Activated naive CD4-positive, alpha-beta T cell treated with anti-CD3 and anti-CD28 coated beads, Interleukin-2, amount 10 ng/mL, durations not matched to agents 7 days and 5 days (primary cell): ENCODE results near the gene PIK3R4.

ENCODE experiments used
- CTCF ChIA-PET: fragments of 350-600 bp; sonication (Branson Sonifier 250); formaldehyde crosslinking; loops from one replicate; lab custom pipeline; 2021; ENCODE audit warnings: antibody characterized with exemption; lab: Charles Lee
- DNase-seq: peaks from one replicate; pipeline ENCODE4 v3.0.0-alpha.2; 2020
- H3K27ac Mint-ChIP-seq: one replicate; pipeline ENCODE4 v1.8.0; 2021; ENCODE audit warnings: mild to moderate bottlenecking, moderate library complexity, mixed read lengths
- H3K27me3 Mint-ChIP-seq: one replicate; pipeline ENCODE4 v1.8.0; 2021; ENCODE audit warnings: mild to moderate bottlenecking, mixed read lengths
- H3K36me3 Mint-ChIP-seq: one replicate; pipeline ENCODE4 v1.8.0; 2021; ENCODE audit warnings: mixed read lengths
- H3K4me1 Mint-ChIP-seq: one replicate; pipeline ENCODE4 v1.8.0; 2021; ENCODE audit warnings: mixed read lengths
- H3K4me3 Mint-ChIP-seq: one replicate; pipeline ENCODE4 v1.8.0; 2021; ENCODE audit warnings: mild to moderate bottlenecking, moderate library complexity, mixed read lengths
- H3K9me3 Mint-ChIP-seq: one replicate; pipeline ENCODE4 v1.8.0; 2021; ENCODE audit warnings: mixed read lengths

Gene PIK3R4

DNA sequence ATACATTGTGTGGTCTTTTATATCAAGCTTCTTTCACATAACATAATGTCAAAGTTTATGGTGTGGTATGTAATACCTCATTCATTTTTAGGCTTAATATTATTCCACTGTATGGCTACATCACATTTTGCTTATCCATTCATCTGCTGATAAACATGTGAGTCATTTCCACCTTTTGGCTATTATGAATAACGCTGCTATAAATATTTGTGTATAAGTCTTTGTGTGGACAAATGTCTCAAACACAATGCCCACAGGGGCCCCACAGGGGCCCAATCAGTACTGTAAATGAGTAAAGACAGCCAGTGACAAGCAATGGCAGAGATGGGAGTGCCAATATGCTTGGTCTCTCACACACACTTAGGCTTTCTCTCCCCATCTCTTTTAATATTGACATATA lies 54.2 kb downstream of the PIK3R4 start:
- Mint-ChIP-seq H3K9me3 (no peaks in the 10 kb centered on the region), H3K36me3 (peaks cover 12% of the 10 kb centered on the region), H3K27ac (no peak overlapping the region), H3K4me1 (no peaks in the 10 kb centered on the region), H3K27me3 (no peaks in the 10 kb centered on the region), H3K4me3 (no peak overlapping the region)
- no peak for DNase-seq
- CTCF ChIA-PET, result no interaction called here

DNA sequence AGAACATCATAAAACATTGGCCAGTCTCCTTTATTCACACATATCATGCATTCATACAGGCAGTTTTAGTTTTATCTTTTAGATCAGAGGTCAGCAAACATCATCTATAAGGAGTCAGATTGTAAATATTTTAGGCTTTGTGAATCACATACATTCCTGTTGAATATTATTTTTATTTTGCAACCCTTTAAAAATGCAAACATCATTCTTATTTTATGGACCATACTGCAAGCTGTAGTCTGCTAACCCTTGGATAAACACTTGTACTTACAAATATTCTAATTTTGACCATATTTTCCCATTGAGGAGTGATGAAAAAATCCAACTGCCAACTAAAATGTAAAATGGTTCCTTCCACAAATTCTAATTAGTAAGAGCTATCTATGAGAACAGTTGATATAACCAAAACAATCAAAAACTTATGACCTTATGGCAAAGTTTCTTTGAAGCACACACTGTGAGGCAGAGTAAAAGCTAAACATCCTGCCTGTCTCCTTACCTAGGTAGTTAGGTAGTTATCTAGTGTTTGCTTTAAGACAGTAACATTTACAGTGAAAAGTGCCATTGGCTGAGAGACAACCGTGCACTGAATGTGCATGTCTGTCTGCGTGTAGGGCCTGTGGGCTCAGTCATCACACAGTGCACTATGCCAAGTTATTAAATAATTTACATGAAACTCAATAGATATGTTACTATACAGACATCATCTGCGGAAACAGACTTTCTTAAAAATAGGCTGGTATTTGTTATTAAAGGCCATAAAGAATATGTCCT lies 57.7 kb downstream of the PIK3R4 start:
- CTCF ChIA-PET, result no interaction called here
- Mint-ChIP-seq H3K9me3 (no peaks in the 10 kb centered on the region), H3K4me3 (no peak overlapping the region), H3K36me3 (peaks cover 15% of the 10 kb centered on the region), H3K27me3 (no peaks in the 10 kb centered on the region), H3K27ac (no peak overlapping the region), H3K4me1 (no peaks in the 10 kb centered on the region)
- DNase-seq, result no peak

DNA sequence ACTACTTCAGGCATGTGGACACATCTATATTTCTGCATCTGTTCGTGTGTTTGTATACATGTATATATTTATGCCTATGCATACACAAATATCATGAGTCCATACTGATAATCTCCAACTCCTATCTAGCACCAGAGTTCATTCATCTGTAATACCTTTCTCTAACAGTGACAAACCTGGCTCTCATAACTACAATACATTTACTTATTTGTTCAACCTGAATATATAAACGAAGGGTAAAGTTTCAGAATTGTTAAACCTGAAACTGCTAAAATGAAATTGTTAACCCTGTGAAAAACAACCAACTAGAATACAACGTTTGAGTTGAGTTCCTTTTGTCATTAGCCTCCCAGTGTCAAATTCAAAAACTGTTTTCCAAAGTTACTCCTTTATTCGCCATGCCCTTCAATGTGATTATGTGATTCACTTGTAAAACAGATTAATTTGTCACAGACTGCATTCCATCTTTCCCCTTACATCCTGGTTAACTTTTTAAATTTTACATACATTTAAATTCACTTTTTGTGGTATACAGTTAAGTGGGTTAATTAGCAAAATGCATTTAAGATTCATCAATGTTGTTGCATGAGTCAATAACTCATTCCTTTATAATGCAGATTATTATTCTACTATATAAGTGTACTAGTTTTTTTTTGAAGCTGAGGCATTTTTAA lies 58.5 kb downstream of the PIK3R4 start:
- Mint-ChIP-seq H3K27me3 (no peaks in the 10 kb centered on the region), H3K9me3 (no peaks in the 10 kb centered on the region), H3K27ac (no peak overlapping the region), H3K4me3 (no peak overlapping the region), H3K4me1 (no peaks in the 10 kb centered on the region), H3K36me3 (peaks cover 23% of the 10 kb centered on the region)
- CTCF ChIA-PET, result no interaction called here
- DNase-seq, result no peak

- Mint-ChIP-seq H3K27me3 (no peaks in the 10 kb centered on the region), H3K4me1 (no peaks in the 10 kb centered on the region), H3K27ac (no peak overlapping the region), H3K9me3 (no peaks in the 10 kb centered on the region), H3K36me3 (peaks cover 28% of the 10 kb centered on the region), H3K4me3 (no peak overlapping the region)
- no peak for DNase-seq
- CTCF ChIA-PET, result no interaction called here
Observed at GRCh38 chr3:130687327-130687726, 59.3 kb downstream of the PIK3R4 start.

GRCh38 chr3:130686833-130687232 lies 59.8 kb downstream of the PIK3R4 start:
- Mint-ChIP-seq H3K27ac (no peak overlapping the region), H3K27me3 (no peaks in the 10 kb centered on the region), H3K4me1 (no peaks in the 10 kb centered on the region), H3K9me3 (no peaks in the 10 kb centered on the region), H3K4me3 (no peak overlapping the region), H3K36me3 (peaks cover 28% of the 10 kb centered on the region)
- DNase-seq, result no peak
- CTCF ChIA-PET, result no interaction called here

- Mint-ChIP-seq H3K4me1 (no peaks in the 10 kb centered on the region), H3K4me3 (no peak overlapping the region), H3K36me3 (peaks cover 29% of the 10 kb centered on the region), H3K27ac (no peak overlapping the region), H3K9me3 (no peaks in the 10 kb centered on the region), H3K27me3 (no peaks in the 10 kb centered on the region)
- CTCF ChIA-PET, result no interaction called here
- no peak for DNase-seq
Observed at GRCh38 chr3:130682131-130682530, 64.5 kb downstream of the PIK3R4 start.

- Mint-ChIP-seq H3K9me3 (no peaks in the 10 kb centered on the region), H3K27ac (no peak overlapping the region), H3K36me3 (peaks cover 33% of the 10 kb centered on the region), H3K4me1 (no peaks in the 10 kb centered on the region), H3K27me3 (no peaks in the 10 kb centered on the region), H3K4me3 (no peak overlapping the region)
- CTCF ChIA-PET, result no interaction called here
- no peak for DNase-seq
Observed at GRCh38 chr3:130679218-130679617, 67.4 kb downstream of the PIK3R4 start.

GRCh38 chr3:130677343-130677742 lies 69.3 kb downstream of the PIK3R4 start:
- DNase-seq, result no peak
- H3K9me3 Mint-ChIP-seq, result no peaks in the 10 kb centered on the region
- no peaks in the 10 kb centered on the region for H3K27me3 Mint-ChIP-seq
- CTCF ChIA-PET, result no interaction called here
- no peaks in the 10 kb centered on the region for H3K4me1 Mint-ChIP-seq
- H3K4me3 Mint-ChIP-seq, result no peak overlapping the region
- H3K27ac Mint-ChIP-seq, result no peak overlapping the region
- peaks cover 17% of the 10 kb centered on the region for H3K36me3 Mint-ChIP-seq

DNA sequence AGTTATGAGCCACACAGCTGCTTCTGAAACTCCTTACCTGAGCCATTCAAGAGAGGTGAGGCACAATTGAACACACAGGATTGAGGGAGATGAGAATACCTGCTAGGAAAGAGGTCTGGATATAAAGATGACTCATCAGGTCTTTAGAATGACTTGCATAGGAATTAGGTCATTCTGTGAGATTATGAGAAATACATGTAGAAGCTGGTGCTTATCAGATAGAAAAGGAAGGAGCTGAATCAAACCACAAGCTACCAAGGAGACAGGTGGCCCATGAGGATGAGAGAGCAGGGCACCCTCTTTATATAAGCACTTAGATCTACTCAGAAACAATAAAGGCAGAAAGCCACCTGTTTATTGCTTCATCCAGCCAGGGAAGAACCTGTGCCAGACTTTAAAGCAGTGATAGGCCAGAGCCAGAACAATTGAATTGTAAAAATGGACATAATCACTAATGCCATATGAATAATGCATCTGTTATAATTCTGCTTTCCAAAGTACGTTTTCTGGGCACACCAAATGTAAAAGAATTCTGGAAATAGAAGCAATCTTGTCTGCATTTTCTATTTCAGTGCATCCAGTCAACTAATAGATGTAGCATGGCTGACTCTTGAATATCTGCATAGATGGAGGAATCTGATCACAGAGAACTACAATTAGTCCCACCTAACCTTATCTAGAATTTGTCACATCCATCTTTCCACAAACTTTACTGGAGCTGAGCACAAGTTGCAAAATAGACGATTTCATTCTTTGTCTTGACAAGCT lies 74.9 kb downstream of the PIK3R4 start:
- H3K36me3 Mint-ChIP-seq, result peaks cover 13% of the 10 kb centered on the region
- H3K4me3 Mint-ChIP-seq, result no peak overlapping the region
- no peak for DNase-seq
- CTCF ChIA-PET, result no interaction called here
- H3K27me3 Mint-ChIP-seq, result no peaks in the 10 kb centered on the region
- H3K27ac Mint-ChIP-seq, result no peak overlapping the region
- H3K9me3 Mint-ChIP-seq, result no peaks in the 10 kb centered on the region
- H3K4me1 Mint-ChIP-seq, result no peaks in the 10 kb centered on the region

DNA sequence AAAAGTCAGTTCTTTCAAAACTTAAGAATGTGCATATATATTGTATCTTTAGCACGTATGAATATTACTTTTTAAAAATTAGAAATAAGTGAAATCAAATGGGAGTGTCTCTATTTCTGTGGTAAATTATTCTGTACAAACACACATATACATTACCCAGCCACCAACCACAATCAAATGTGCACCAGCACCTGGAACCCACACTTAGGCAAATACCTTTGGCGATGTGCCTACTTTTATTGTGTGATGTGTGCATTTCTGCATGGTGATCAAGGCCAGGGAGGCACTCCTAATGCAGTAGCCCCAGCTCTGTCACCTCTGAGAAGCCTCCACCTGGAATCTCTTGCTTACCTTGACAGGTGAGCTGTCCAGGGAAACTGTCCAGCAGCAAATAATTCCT lies 76.9 kb downstream of the PIK3R4 start:
- no peaks in the 10 kb centered on the region for H3K4me1 Mint-ChIP-seq
- H3K36me3 Mint-ChIP-seq, result peaks cover 11% of the 10 kb centered on the region
- CTCF ChIA-PET, result no interaction called here
- no peak overlapping the region for H3K27ac Mint-ChIP-seq
- H3K9me3 Mint-ChIP-seq, result no peaks in the 10 kb centered on the region
- H3K4me3 Mint-ChIP-seq, result no peak overlapping the region
- H3K27me3 Mint-ChIP-seq, result no peaks in the 10 kb centered on the region
- no peak for DNase-seq

DNA sequence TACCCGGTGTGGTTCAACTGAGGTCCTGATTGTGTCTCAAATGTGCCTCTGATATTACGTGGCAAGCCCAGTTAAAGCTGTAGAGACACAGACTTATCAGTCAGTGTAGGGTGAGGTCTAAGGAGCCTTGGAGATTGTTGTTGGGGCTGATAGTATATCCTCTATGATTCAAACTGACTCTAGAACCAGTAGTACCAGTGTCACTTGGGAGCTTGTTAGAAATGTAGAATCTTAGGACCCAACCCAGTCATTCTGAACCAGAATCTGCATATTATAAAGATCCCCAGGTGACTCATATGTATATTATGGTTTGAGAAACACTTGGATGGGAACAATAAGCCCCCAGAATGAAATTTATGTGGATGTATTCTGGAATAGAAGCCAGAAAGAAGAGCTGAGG lies 83.5 kb downstream of the PIK3R4 start:
- Mint-ChIP-seq H3K27ac (no peak overlapping the region), H3K9me3 (no peaks in the 10 kb centered on the region), H3K4me1 (no peaks in the 10 kb centered on the region), H3K36me3 (no peaks in the 10 kb centered on the region), H3K4me3 (no peak overlapping the region), H3K27me3 (no peaks in the 10 kb centered on the region)
- DNase-seq, result no peak
- CTCF ChIA-PET, result interaction anchor here (0.7 kb wide), 1 partner anchor 303 kb away, joined by 3 read pairs; no protein-coding TSS in a partner anchor

DNA sequence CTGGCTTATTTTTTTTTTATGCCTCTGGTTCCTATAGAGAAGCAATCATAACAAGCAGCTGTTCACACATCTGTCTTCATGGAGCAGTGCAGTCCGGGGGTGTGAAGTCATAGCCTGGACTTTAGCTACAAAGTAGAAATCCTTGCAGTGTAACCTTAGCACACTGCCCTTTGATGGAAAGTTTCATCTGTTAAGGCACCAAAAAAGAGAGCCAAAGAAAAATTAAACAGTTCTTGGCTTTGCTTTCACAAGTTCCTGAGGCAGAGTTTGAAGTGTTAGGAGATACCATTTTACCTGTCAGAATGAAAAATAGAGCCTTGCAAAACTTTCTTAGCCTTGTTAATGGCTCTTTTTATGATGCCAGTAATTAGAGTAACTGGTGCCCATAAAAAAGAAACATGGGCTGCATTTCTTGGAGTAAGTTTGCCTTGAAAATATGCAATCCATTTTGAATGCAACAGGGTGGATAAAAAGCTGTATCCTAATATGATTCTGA lies 84.1 kb downstream of the PIK3R4 start:
- no peak for DNase-seq
- no peaks in the 10 kb centered on the region for H3K9me3 Mint-ChIP-seq
- H3K27ac Mint-ChIP-seq, result no peak overlapping the region
- no peaks in the 10 kb centered on the region for H3K27me3 Mint-ChIP-seq
- H3K36me3 Mint-ChIP-seq, result no peaks in the 10 kb centered on the region
- CTCF ChIA-PET, result no interaction called here
- H3K4me1 Mint-ChIP-seq, result no peaks in the 10 kb centered on the region
- no peak overlapping the region for H3K4me3 Mint-ChIP-seq

GRCh38 chr3:130661140-130661891 lies 85.3 kb downstream of the PIK3R4 start:
- Mint-ChIP-seq H3K4me3 (no peak overlapping the region), H3K9me3 (no peaks in the 10 kb centered on the region), H3K27ac (no peak overlapping the region), H3K27me3 (no peaks in the 10 kb centered on the region), H3K36me3 (no peaks in the 10 kb centered on the region), H3K4me1 (no peaks in the 10 kb centered on the region)
- CTCF ChIA-PET, result no interaction called here
- no peak for DNase-seq

GRCh38 chr3:130659911-130660310 lies 86.7 kb downstream of the PIK3R4 start:
- Mint-ChIP-seq H3K4me3 (no peak overlapping the region), H3K9me3 (no peaks in the 10 kb centered on the region)
- CTCF ChIA-PET, result no interaction called here

More at GRCh38 chr3:130659911-130660310, 86.7 kb downstream of the PIK3R4 start:
- no peak for DNase-seq
- H3K27me3 Mint-ChIP-seq, result no peaks in the 10 kb centered on the region
- no peaks in the 10 kb centered on the region for H3K4me1 Mint-ChIP-seq
- H3K27ac Mint-ChIP-seq, result no peak overlapping the region
- no peaks in the 10 kb centered on the region for H3K36me3 Mint-ChIP-seq
